ENCODE results near the gene LRP6.

The LRP6 gene

GRCh38 chr12:12156828-12157227 is 110.0 kb downstream of the LRP6 start:
- no peak for ATAC-seq
- no peak for TF ChIP-seq BACH2 (CRISPR knock-in tag; IDR thresholded peaks at IDR 0.05; ENCODE audit: borderline replicate concordance)
- no peak for TF ChIP-seq TSHZ2 (CRISPR knock-in tag; IDR thresholded peaks at IDR 0.05)
- TF ChIP-seq TOX (CRISPR knock-in tag; IDR thresholded peaks at IDR 0.05; ENCODE audit: borderline replicate concordance), result no peak
- TF ChIP-seq CSRNP3 (CRISPR knock-in tag; IDR thresholded peaks at IDR 0.05), result no peak
- TF ChIP-seq ZNF70 (CRISPR knock-in tag; IDR thresholded peaks at IDR 0.05), result no peak
- no peak for TF ChIP-seq POU6F1 (CRISPR knock-in tag; IDR thresholded peaks at IDR 0.05; ENCODE audit: borderline replicate concordance, low read depth)

- ATAC-seq, result no peak
These were observed 110.7 kb downstream of the LRP6 start for GRCh38 chr12:12156116-12156515.

GRCh38 chr12:12153596-12153995 is 113.2 kb downstream of the LRP6 start:
- ATAC-seq, result no peak
- no peak for TF ChIP-seq PPARA (CRISPR knock-in tag; IDR thresholded peaks at IDR 0.05; ENCODE audit: borderline replicate concordance)
- TF ChIP-seq CREB5 (CRISPR knock-in tag; IDR thresholded peaks at IDR 0.05; ENCODE audit: low read depth), result no peak
- no peak for TF ChIP-seq OSR1 (CRISPR knock-in tag; IDR thresholded peaks at IDR 0.05)
- TF ChIP-seq ZFP30 (CRISPR knock-in tag; IDR thresholded peaks at IDR 0.05), result no peak
- TF ChIP-seq ISL1 (CRISPR knock-in tag; IDR thresholded peaks at IDR 0.05), result no peak
- TF ChIP-seq ARNTL (CRISPR knock-in tag; IDR thresholded peaks at IDR 0.05; ENCODE audit: borderline replicate concordance, low read depth), result no peak
- TF ChIP-seq ZNF565 (CRISPR knock-in tag; conservative IDR thresholded peaks at IDR 0.05; ENCODE audit: low read depth), result no peak
- TF ChIP-seq POU6F1 (CRISPR knock-in tag; IDR thresholded peaks at IDR 0.05; ENCODE audit: borderline replicate concordance, low read depth), result no peak
- no peak for TF ChIP-seq ZFP3 (CRISPR knock-in tag; IDR thresholded peaks at IDR 0.05)
- TF ChIP-seq CSRNP3 (CRISPR knock-in tag; IDR thresholded peaks at IDR 0.05), result no peak
- no peak for TF ChIP-seq ZNF70 (CRISPR knock-in tag; IDR thresholded peaks at IDR 0.05)

More at GRCh38 chr12:12156116-12156515, 110.7 kb downstream of the LRP6 start:
- TF ChIP-seq TSHZ2 (CRISPR knock-in tag; IDR thresholded peaks at IDR 0.05) (no peak), TCF4 (CRISPR knock-in tag; IDR thresholded peaks at IDR 0.05; ENCODE audit: borderline replicate concordance) (no peak), ZFP30 (CRISPR knock-in tag; IDR thresholded peaks at IDR 0.05) (no peak), CSRNP3 (CRISPR knock-in tag; IDR thresholded peaks at IDR 0.05) (no peak), ZNF70 (CRISPR knock-in tag; IDR thresholded peaks at IDR 0.05) (no peak), ARNTL (CRISPR knock-in tag; IDR thresholded peaks at IDR 0.05; ENCODE audit: borderline replicate concordance, low read depth) (no peak)

All from SK-N-SH treated with all-trans-retinoic acid at 6 μM for 48 hours (cell line).